ENCODE results near the gene CCDC187.

The CCDC187 gene

DNA sequence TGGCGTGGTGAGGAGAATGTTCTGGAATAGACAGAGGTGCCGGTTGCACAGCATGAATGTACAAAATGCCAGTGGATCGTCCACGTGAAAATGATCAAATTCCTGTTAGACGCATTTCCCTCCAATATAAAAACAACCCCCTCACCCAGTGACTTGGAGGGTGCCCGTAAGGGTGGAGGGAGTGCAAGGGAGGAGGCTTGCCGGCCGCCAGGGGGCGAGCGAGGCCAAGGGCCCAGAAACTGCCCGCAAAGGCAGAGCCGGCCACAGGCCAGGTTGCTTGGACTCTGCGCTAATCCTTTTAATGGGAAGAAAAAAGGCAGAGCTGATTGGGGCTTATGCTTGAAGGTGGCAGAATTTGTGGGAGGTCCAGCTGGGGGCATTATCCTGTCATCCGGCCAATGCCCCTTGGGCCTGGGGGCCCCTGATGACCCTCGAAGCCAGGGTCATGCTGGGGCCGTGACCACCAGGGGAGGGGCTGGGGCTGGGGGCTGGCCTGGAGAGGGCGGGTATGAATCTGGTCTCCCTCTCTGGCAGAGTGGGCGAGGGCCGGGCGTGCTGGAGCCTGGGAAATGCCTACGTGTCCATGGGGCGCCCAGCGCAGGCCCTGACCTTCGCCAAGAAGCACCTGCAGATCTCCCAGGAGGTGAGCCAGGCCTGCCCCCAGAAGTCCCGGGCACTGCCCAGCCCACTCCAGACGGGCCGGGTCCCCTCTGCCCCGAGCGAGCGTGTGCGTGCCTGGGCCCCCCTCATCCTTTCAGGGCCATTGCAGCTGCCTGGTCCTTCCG, 35.5 kb upstream of the CCDC187 start:
- DNase-seq, result peak; percentile 85

- DNase-seq, result no peak
Observed at GRCh38 chr9:136338511-136338910, 34.6 kb upstream of the CCDC187 start.

GRCh38 chr9:136337416-136338395, 33.8 kb upstream of the CCDC187 start:
- DNase-seq, result no peak

DNA sequence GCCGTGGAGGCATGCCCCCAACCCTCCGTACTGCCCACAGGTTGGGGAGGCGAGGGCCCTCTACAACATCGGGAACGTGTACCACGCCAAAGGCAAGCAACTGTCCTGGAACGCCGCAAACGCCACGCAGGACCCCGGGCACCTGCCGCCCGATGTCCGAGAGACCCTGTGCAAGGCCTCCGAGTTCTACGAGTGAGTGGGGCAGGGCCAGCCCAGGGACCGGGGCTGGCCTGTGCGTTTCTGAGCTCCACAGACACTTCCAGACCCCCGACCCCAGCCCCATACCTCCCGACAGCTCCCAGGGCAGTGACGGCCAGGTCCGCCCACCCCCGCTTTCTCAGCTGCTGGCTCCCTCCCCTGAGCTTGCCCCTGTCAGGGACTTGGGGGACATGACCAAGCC, 33.0 kb upstream of the CCDC187 start:
- no peak for DNase-seq

GRCh38 chr9:136336156-136336870, 32.4 kb upstream of the CCDC187 start:
- DNase-seq, result no peak

GRCh38 chr9:136335296-136336155, 31.6 kb upstream of the CCDC187 start:
- DNase-seq, result no peak

DNA sequence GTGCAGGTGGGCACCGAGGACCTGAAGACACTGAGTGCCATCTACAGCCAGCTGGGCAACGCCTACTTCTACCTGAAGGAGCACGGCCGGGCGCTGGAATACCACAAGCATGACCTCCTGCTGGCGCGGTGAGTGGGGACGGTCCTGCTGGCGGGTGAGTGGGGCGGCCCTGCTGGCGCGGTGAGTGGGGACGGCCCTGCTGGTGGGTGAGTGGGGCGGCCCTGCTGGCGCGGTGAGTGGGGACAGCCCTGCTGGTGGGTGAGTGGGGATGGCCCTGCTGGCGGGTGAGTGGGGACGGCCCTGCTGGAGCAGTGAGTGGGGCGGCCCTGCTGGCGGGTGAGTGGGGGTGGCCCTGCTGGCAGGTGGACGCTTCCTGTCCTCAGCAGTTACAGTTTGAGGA, 30.6 kb upstream of the CCDC187 start:
- DNase-seq, result no peak

DNA sequence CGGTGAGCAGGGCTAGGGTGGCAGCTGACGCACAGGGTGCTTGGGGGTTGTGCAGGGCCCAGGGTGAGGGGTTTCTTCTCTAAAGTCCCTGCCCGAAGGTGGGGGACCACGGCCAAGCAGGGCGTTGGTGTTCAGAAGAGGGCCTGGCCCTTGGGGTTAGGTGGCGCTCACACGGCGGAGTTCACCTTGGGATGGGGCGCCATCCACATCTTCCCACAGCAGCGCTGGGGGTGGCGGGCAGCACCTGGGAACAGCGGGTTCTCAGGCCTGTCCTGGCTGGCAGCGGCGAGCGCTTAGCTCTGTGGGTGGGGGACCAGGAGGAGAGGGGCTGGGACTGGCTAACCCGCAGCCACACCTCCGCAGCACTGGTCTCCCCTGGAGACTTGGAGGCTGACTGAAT, 29.6 kb upstream of the CCDC187 start:
- DNase-seq, result no peak

GRCh38 chr9:136333045-136333444, 29.2 kb upstream of the CCDC187 start:
- no peak for DNase-seq

- no peak for DNase-seq
Observed at GRCh38 chr9:136332482-136332983, 28.6 kb upstream of the CCDC187 start.

- DNase-seq, result no peak
Observed at GRCh38 chr9:136331556-136332481, 27.9 kb upstream of the CCDC187 start.

GRCh38 chr9:136331030-136331429, 27.1 kb upstream of the CCDC187 start:
- DNase-seq, result no peak

GRCh38 chr9:136330406-136330990, 26.6 kb upstream of the CCDC187 start:
- no peak for DNase-seq

DNA sequence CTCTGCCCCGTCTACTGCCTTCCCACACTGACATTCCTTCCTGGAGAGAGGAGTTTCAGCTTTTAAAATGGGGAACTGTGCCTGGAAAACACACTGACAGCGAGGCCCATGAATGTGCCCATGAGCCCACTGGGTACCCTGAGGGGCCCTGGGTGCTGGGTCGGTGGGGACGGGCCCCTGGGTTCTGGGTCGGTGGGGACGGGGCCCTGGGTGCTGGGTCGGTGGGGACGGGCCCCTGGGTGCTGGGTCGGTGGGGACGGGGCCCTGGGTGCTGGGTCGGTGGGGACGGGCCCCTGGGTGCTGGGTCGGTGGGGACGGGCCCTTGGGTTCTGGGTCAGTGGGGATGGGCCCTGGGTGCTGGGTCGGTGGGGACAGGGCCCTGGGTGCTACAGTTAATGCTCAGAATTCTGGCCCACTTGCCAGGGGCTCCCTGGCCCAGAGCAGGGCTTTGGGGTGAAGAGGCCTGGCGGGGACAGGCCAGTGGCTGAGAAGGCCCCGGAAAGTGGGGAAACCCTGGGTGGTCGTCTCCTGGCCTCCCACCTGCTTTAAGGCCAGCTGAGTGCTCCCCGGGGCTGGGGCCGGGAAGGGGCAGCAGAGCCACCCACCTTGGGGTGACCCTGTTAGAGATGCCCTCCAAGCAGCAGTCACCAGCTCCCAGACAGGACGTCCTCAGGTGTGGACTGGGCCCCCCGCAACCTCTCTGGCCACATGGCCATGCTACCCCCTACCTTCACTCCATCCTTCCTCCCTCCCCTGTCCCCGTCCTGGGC, 25.9 kb upstream of the CCDC187 start:
- DNase-seq, result no peak

GRCh38 chr9:136329211-136329627, 25.3 kb upstream of the CCDC187 start:
- no peak for DNase-seq

DNA sequence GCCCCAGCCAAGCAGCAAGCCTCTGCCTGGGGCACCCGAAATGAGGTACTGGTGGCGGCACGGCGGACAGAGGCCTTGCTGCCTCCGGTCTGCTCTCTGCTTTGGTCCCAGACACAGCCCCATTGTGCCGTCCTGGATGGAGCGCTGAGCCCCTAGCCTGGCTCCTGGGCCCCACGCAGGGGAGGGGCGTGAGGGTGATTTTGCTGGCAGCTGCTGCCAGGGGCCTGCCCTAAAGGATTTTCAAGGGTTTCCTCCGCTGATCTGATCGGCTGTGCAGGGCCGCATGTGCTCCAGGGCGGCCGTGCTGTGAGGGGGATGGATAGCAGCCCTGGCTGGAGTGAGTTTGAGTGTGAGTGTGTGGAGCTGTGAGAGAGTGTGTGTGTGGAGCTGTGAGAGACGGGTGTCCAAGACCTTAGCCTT, 24.7 kb upstream of the CCDC187 start:
- DNase-seq, result no peak

GRCh38 chr9:136328011-136328621, 24.2 kb upstream of the CCDC187 start:
- DNase-seq, result no peak

DNA sequence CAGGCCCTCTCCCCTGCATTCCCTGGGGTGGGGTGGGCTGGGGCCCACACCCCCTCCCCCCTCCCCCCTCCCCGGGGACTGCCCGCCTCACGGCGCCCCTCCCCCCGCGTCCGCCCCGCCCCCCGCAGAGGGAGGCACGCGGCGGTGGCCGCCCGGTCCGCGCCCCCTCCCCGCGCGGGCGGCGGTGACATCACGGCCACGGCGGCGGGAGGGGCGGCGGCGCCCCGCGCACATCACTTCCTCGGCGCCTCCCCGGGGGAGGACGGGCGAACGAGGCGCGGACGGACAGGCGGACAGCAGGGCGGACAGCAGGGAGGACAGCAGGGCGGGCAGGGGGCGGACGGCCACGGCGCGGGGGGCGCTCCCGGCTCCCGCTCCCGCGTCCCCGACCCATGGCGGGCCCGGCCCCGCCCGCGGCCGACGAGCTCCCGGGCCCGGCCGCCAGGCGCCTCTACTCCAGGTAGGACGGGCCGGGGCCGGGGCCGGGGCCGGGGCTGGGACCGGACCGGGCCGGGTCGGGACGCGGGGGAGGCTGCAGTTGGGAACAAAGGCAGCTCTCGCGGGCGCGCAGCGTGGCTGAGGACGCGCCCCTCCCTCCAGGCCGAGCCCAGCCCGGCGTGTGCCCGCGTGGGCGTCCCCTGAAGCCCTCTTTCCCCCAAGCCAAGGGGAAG, 23.5 kb upstream of the CCDC187 start, which contains the start of gene GPSM1:
TSS of gene GPSM1 (plus strand) at position 236 of the 671 bp plus-strand sequence. CDS start at position 393, 157 bp downstream.
- peak; percentile 49 for DNase-seq

All from OCI-M1 (cell line).